RPMI8226 (cell line): ENCODE data around the gene JAM2.
"Not testable (repeated sequence)": the region's sequence is repeated elsewhere in the genome, so short reads cannot be mapped to it uniquely, and the experiment has no call there.

Experiments
- DNase-seq: peaks from one replicate; pipeline ENCODE4 v3.0.0-alpha.2; 2015

Gene JAM2

GRCh38 chr21:25647647-25648046 is 8.6 kb downstream of the JAM2 start:
- no peak for DNase-seq

GRCh38 chr21:25649146-25649545 is 10.1 kb downstream of the JAM2 start:
- no peak for DNase-seq

DNA sequence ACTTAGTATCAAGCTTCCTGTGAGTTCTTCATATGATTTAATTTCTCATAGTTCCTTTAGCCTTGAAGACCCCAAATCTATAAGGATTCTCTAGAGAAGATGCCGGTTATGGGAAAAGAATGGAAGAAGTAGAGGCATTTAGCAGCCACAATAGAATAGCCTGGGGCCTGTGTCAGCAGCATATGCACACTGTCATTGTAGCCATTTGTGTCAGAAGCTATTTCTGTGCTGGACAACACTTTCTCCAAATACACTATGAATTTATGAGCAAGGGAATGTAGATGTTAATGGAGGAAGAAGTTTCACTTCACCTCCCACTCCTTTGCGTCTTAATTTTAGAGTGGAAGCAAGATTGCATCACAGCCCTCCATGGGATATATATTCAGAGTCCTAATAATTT is 17.4 kb downstream of the JAM2 start:
- no peak for DNase-seq

GRCh38 chr21:25657140-25657539 is 18.1 kb downstream of the JAM2 start:
- no peak for DNase-seq

DNA sequence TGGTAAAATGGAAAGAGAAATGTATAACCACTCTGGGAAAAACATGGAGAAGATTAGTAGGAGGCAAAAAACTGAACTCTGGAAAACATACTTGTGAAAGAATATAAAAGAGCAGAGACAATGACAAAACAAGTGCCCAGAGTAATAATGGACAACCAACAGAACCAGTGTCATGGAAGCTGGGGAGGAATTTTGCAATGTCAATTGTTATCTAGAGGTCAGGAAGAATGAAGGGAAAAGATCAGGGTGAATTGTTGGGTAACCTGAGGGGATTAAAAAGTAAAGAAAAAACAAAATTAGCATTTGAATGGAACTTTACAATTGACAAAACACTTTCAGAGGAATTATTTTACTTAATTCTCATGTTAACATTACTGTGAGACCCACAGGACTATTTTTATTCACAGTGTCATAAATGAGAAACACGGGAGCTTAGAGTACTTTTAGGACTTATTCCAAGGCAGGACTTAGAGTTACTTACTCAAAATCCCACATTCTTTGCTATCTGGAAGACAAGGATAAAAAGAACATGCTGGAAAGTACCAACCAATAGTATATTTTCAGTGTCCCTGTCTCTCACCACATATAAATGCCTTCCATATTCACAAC is 19.5 kb downstream of the JAM2 start:
- DNase-seq, result no peak

DNA sequence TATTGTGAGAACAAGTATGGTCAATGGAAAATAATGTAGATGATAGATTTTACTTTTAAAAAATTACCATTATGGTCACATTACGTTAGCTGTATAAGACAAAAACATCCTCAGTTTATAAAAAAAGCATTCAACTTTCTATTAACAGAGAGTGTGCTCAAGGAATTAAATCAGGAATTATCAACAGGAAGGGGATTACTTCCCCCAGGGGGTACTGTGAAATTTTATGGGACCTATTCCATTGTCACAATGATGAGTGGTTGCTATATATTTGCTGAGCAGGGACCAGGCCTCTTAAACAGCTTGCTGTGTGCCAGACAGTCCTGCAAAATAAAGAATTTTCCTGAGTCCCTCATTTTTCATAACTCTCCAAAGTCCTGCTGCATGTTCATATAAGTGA is 21.2 kb downstream of the JAM2 start:
- no peak for DNase-seq

- DNase-seq, result no peak
These were observed 25.5 kb downstream of the JAM2 start for GRCh38 chr21:25664491-25664931.

DNA sequence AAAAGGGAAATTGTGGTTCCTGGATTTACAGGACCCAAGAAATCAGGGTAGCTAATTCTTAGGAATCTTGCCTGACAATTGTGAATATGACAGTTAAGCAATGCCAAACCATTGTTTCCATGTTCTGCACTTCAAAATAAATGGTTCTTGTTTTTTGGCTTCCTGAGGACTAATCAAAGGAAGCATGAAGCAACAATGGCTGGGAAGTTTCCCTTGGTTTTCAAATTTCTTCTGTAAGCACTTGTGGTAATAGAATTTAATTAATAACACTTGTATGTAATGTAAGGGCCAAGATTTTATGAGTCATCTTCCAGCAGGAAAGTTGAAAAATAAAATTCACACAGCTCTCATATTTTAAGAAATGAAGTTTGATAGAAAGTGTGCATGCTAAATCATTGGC is 31.7 kb downstream of the JAM2 start:
- DNase-seq, result no peak

- DNase-seq, result no peak
These were observed 37.4 kb downstream of the JAM2 start for GRCh38 chr21:25676451-25676850.

DNA sequence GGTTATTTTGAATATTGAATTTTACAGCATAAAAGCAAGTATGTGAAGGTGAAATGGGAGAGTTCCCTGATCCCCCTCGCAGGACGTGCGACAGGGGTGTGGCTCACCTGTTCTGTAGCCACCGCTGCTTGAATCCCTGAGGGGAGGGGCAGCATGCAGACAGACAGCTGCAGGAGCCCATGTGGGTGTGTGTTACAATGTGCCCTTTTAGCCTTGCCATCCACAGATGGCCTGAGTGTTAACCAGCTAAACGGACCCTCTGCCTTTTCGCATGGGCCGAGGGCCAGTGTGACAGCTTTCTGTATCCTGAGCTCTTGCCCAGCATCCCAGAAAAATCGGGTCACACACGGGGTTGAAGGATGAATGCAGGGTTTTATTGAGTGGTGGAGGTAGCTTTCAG is 43.3 kb downstream of the JAM2 start:
- no peak for DNase-seq

- DNase-seq, result no peak
These were observed 48.7 kb downstream of the JAM2 start for GRCh38 chr21:25687787-25688186.

- no peak for DNase-seq
These were observed 49.5 kb downstream of the JAM2 start for GRCh38 chr21:25688275-25689155.

DNA sequence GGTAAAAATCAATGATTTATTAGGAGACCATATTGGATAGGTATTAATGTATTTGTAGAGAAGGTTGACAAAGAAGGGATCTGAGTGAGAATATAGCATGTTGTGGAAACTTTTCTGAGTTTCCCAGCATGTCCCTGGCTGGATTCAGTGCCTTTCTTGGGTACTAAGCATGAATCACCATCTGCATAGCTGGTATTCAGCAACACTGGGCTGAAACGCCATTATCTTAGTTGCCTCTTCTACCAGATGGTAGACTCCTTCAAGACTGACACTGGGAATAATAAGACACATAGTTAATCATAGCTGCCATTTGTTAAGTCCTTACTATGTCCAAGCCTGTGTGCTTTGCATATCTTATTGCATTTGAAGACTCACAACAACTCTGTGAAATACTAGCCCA is 50.2 kb downstream of the JAM2 start:
- no peak for DNase-seq

- DNase-seq, result no peak
These were observed 52.9 kb downstream of the JAM2 start for GRCh38 chr21:25691976-25692375.

DNA sequence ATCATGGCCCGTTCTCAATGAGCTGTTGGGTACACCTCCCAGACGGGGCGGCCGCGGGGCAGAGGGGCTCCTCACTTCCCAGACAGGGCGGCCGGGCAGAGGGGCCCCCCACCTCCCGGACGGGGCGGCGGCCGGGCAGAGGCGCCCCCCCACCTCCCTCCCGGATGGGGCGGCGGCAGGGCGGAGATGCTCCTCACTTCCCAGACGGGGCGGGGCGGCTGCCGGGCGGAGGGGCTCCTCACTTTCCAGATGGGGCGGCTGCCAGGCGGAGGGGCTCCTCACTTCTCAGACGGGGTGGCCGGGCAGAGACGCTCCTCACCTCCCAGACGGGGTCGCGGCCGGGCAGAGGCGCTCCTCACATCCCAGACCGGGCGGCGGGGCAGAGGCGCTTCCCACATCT is 56.4 kb downstream of the JAM2 start:
- DNase-seq, result not testable (repeated sequence)

DNA sequence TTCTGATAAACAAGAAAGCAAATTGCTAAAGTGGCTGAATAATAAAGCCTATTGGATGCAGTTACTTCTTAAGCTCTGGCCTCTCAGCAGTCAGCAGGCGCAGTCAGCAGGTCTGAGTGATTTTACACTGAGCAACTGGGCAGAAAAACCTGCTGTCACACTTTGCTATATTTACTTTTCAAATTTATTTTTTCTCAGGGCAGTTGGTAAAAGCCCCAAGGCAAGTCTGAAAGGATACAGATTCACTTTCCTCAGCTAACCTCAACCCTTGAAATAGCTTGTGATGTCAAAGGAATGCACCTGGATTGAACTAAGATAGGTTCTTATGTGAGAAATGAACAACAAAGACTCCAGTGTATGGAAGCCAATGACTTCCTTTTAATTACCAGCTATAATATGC is 61.7 kb downstream of the JAM2 start:
- peak; percentile 10 for DNase-seq

DNA sequence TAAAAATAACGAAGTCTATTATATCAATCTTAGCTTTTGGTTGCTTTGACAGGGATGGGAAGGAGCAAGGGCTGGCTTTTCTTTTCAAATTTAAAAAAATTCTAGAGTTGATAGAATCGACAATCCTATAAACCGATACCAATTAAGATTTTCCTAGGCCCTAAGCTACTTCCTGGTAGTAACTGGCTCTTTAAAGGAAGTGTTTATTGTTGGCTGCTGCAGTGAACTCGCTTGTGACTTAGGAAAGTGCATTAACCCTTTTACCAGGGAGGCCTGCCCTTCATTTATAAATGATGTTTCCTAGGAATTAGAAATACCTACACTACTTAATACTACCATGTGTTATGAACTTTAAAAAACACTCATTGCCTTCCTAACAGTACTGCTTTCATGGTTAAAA is 62.5 kb downstream of the JAM2 start:
- DNase-seq, result no peak

GRCh38 chr21:25708467-25709065 is 69.5 kb downstream of the JAM2 start:
- peak; percentile 58 for DNase-seq

GRCh38 chr21:25709684-25710265 is 70.7 kb downstream of the JAM2 start:
- no peak for DNase-seq

GRCh38 chr21:25710550-25710949 is 71.5 kb downstream of the JAM2 start:
- DNase-seq, result no peak

DNA sequence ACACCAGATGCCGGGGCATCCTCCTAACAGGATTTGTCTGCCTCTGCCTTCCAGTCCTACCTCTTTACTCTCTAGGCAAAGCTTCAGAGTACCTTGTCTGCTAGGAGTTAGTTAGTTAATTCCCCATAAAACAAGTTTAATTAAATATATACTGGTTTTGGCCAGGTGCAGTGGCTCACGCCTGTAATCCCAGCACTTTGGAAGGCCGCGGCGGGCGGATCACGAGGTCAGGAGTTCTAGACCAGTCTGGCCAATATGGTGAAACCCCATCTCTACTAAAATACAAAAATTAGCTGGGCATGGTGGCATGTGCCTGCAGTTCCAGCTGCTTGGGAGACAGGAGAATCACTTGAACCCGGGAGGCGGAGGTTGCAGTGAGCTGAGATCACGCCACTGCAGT is 75.0 kb downstream of the JAM2 start:
- not testable (repeated sequence) for DNase-seq

DNA sequence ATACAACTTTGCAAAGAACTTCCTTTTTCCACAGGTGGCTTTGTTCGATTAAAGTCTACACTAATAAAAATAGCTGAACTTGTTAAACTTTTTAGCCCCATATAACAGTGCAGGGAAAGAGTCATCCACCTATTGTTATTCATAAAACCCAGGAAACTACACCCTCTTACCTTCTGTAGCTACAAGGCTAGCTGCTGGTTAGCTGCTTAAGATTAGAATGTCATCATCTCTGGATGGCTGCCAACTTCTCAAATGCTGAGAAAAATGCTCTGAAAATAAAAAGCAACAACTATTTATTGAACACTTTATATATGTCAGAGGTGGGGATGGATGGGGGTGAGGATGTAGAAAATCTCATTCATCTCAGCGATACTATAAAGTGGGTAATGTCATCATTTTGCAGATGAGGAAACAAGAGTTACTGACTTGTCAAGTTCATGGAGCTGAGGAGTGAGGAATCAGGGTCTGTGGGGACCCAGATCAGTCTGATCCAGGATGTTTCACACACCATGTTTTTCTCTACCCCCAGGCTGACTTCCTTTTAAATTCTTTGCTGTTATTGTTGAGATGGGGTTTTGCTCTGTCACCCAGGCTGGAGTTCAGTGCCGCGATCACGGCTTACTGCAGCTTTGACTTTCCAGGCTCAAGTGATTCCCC is 78.6 kb downstream of the JAM2 start:
- DNase-seq, result peak; percentile 18

GRCh38 chr21:25721987-25722386 is 82.9 kb downstream of the JAM2 start:
- DNase-seq, result no peak
